CD14-positive monocyte (primary cell): Measurements from ENCODE around the gene NAGPA. TPM values are rescaled to one million over a fixed set of nuclear protein-coding genes. Genes with fewer than 3 reads are reported as not detected.

Source experiments
- DNase-seq, 3 donors: peaks; one replicate each; pipeline ENCODE4 v3.0.0-alpha.2; 2011 to 2022
- H2AFZ ChIP-seq: 2 replicates; pipeline ENCODE4 v1.6.0; 2012; ENCODE audit warnings: mild to moderate bottlenecking, low read depth, low read length, inconsistent platforms; ENCODE audit not compliant: insufficient read depth, poor library complexity, severe bottlenecking
- H3K27ac ChIP-seq, 2 donors: 1 replicate in 1 of 2; 2 replicates in 1 of 2; pipeline ENCODE4 v1.5.1; 2012 to 2013; ENCODE audit warnings: low read length in 2 of 2, control low read depth in 1 of 2, inconsistent platforms in 1 of 2, low read depth in 1 of 2, mild to moderate bottlenecking in 1 of 2
- H3K27me3 ChIP-seq, 2 donors: one replicate each; pipeline versions ENCODE4 v1.6.0 to v1.6.1; 2011 to 2013; ENCODE audit warnings: low read length in 2 of 2; ENCODE audit not compliant: control insufficient read depth in 2 of 2, insufficient read depth in 2 of 2
- H3K36me3 ChIP-seq, 2 donors: replicated peaks in 1 of 2; 1 replicate in 1 of 2; 2 replicates in 1 of 2; pipeline versions ENCODE4 v1.5.1 to v1.6.1; 2012 to 2013; ENCODE audit warnings: low read length in 2 of 2, control low read depth in 1 of 2, inconsistent platforms in 1 of 2, mild to moderate bottlenecking in 1 of 2; ENCODE audit not compliant: insufficient read depth in 2 of 2, control insufficient read depth in 1 of 2
- H3K4me1 ChIP-seq, 2 donors: 1 replicate in 1 of 2; 2 replicates in 1 of 2; pipeline versions ENCODE4 v1.5.1 to v1.6.1; 2012 to 2013; ENCODE audit warnings: low read length in 2 of 2, control low read depth in 1 of 2, inconsistent platforms in 1 of 2, mild to moderate bottlenecking in 1 of 2, moderate library complexity in 1 of 2; ENCODE audit not compliant: insufficient read depth in 2 of 2, control insufficient read depth in 1 of 2
- H3K4me2 ChIP-seq: replicated peaks from 2 replicates; pipeline ENCODE3; 2012; ENCODE audit warnings: low read length, moderate library complexity, mild to moderate bottlenecking; ENCODE audit not compliant: poor library complexity, severe bottlenecking; ENCODE audit errors: extremely low read depth
- H3K4me3 ChIP-seq, 3 experiments: fragments of 200-600 bp in 1 of 3; sonication (generic) in 1 of 3; replicated peaks in 1 of 3; 1 replicate in 2 of 3; 2 replicates in 1 of 3; pipeline ENCODE4 v1.5.1; 2011 to 2013; ENCODE audit warnings: low read length in 3 of 3, mild to moderate bottlenecking in 3 of 3, control low read depth in 2 of 3, low read depth in 2 of 3, inconsistent platforms in 1 of 3, moderate library complexity in 1 of 3
- H3K79me2 ChIP-seq: 2 replicates; pipeline ENCODE4 v1.6.0; 2012; ENCODE audit warnings: mild to moderate bottlenecking, control low read depth, inconsistent platforms, low read length, moderate library complexity; ENCODE audit not compliant: insufficient read depth
- H3K9ac ChIP-seq: 2 replicates; pipeline ENCODE4 v1.6.0; 2017; ENCODE audit warnings: low read length, mild to moderate bottlenecking; ENCODE audit not compliant: insufficient read depth, poor library complexity, severe bottlenecking
- H3K9me3 ChIP-seq, 2 donors: replicated peaks in 1 of 2; 1 replicate in 1 of 2; 2 replicates in 1 of 2; pipeline versions ENCODE4 v1.5.1 to v1.6.1; 2012 to 2013; ENCODE audit warnings: low read length in 2 of 2, control low read depth in 1 of 2; ENCODE audit not compliant: control insufficient read depth in 1 of 2, insufficient read depth in 1 of 2
- H4K20me1 ChIP-seq: 2 replicates; pipeline ENCODE4 v1.6.0; 2012; ENCODE audit warnings: mild to moderate bottlenecking, low read length, control low read depth, moderate library complexity; ENCODE audit not compliant: insufficient read depth
- H3K27ac Mint-ChIP-seq, 7 donors: one replicate each; pipeline ENCODE4 v1.8.0; 2020; ENCODE audit warnings: mild to moderate bottlenecking in 7 of 7, mixed read lengths in 7 of 7, moderate library complexity in 6 of 7, inconsistent platforms in 2 of 7
- H3K27me3 Mint-ChIP-seq, 3 donors: one replicate each; pipeline ENCODE4 v1.8.0; 2021 to 2022; ENCODE audit warnings: low read depth in 3 of 3, mild to moderate bottlenecking in 3 of 3, mixed read lengths in 3 of 3, moderate library complexity in 3 of 3, inconsistent platforms in 1 of 3
- H3K36me3 Mint-ChIP-seq, 2 donors: one replicate each; pipeline ENCODE4 v1.8.0; 2020; ENCODE audit warnings: mixed read lengths in 2 of 2, inconsistent platforms in 1 of 2, mild to moderate bottlenecking in 1 of 2
- H3K4me1 Mint-ChIP-seq: one replicate; pipeline ENCODE4 v1.8.0; 2020; ENCODE audit warnings: mild to moderate bottlenecking, mixed read lengths
- H3K4me3 Mint-ChIP-seq, 2 donors: one replicate each; pipeline ENCODE4 v1.8.0; 2020; ENCODE audit warnings: mild to moderate bottlenecking in 2 of 2, mixed read lengths in 2 of 2, moderate library complexity in 1 of 2
- H3K9me3 Mint-ChIP-seq, 7 donors: one replicate each; pipeline ENCODE4 v1.8.0; 2020 to 2022; ENCODE audit warnings: mixed read lengths in 7 of 7, mild to moderate bottlenecking in 6 of 7, moderate library complexity in 6 of 7, inconsistent platforms in 2 of 7
- CTCF ChIP-seq: fragments of 200-600 bp; IDR thresholded peaks from one replicate; pipeline ENCODE4 v1.8.0; 2022; ENCODE audit warnings: antibody characterized with exemption, mild to moderate bottlenecking
- WGBS: methylation state at CpG from one replicate; pipeline ENCODE4 v1.1.5; 2013; ENCODE audit warnings: missing lambda C conversion rate; ENCODE audit not compliant: insufficient coverage; 5-methylcytosine and 5-hydroxymethylcytosine counted together
- intact Hi-C, 2 donors: fragments of 100-400 bp; cut with micrococcal nuclease; formaldehyde crosslinking; loops; one replicate each; pipeline versions ENCODE4 v1.15.0 to v1.15.1; 2023
- polyA plus RNA-seq, 3 donors: library from polyadenylated mRNA; depleted of rRNA in 1 of 3; unstranded in 2 of 3; stranded (reverse) in 1 of 3; fragments of 300-500 nt in 2 of 3; fragments of >200 nt in 1 of 3; fragmentation: Illumina TruSeq in 2 of 3; gene quantifications; 1 replicate in 2 of 3; 2 replicates in 1 of 3; pipeline ENCODE4 v1.2.3, GENCODE V29; 2012 to 2021

Gene NAGPA
- polyA plus RNA-seq, 3 donors = 44.1 to 51.5 (median 44.9) TPM

GRCh38 chr16:5062051-5062450, 28.3 kb upstream of the NAGPA start:
- no peaks in the 10 kb centered on the region for H3K36me3 ChIP-seq
- no peak for TF ChIP-seq CTCF
- Mint-ChIP-seq H3K4me1 (peaks cover 12% of the 10 kb centered on the region), H3K27me3 (peaks cover 2 to 8% (median 7%) of the 10 kb centered on the region in 3 donors), H3K27ac (no peak overlapping the region), H3K4me3 (no peak overlapping the region), H3K36me3 (no peaks in the 10 kb centered on the region), H3K9me3 (no peaks in the 10 kb centered on the region)
- H3K79me2 ChIP-seq = no peaks in the 10 kb centered on the region
- intact Hi-C loops = no loop called here
- H3K27ac ChIP-seq = no peak overlapping the region
- DNase-seq = no peak
- WGBS = 93% methylated on average over 6 of the region's 11 CpGs
- no peak overlapping the region for H3K4me2 ChIP-seq
- H3K9ac ChIP-seq = no peak overlapping the region
- no peaks in the 10 kb centered on the region for H3K9me3 ChIP-seq
- H2AFZ ChIP-seq = no peak overlapping the region
- H4K20me1 ChIP-seq = no peaks in the 10 kb centered on the region
- H3K4me1 ChIP-seq = peaks cover 7 to 8% of the 10 kb centered on the region in 2 donors
- H3K27me3 ChIP-seq = no peaks in the 10 kb centered on the region
- H3K4me3 ChIP-seq = no peak overlapping the region

GRCh38 chr16:5060073-5060641, 26.4 kb upstream of the NAGPA start:
- H3K36me3 ChIP-seq = no peaks in the 10 kb centered on the region
- TF ChIP-seq CTCF = no peak
- H3K9me3 ChIP-seq = no peaks in the 10 kb centered on the region
- peaks cover 7 to 8% of the 10 kb centered on the region in 2 donors for H3K4me1 ChIP-seq
- Mint-ChIP-seq H3K4me1 (peaks cover 10% of the 10 kb centered on the region), H3K27ac (no peak overlapping the region), H3K9me3 (no peaks in the 10 kb centered on the region), H3K4me3 (no peak overlapping the region), H3K36me3 (no peaks in the 10 kb centered on the region), H3K27me3 (peaks cover 5 to 15% (median 5%) of the 10 kb centered on the region in 3 donors)
- H3K27me3 ChIP-seq = no peaks in the 10 kb centered on the region
- no peak for DNase-seq
- no peaks in the 10 kb centered on the region for H4K20me1 ChIP-seq
- H2AFZ ChIP-seq = no peak overlapping the region
- no peaks in the 10 kb centered on the region for H3K79me2 ChIP-seq
- intact Hi-C loops = no loop called here
- no peak overlapping the region for H3K27ac ChIP-seq
- H3K9ac ChIP-seq = no peak overlapping the region
- H3K4me3 ChIP-seq = no peak overlapping the region
- WGBS = 93% methylated on average over 3 of the region's 10 CpGs
- no peak overlapping the region for H3K4me2 ChIP-seq
